DND-41 (cell line): ENCODE measurements around the gene CELF5.

ENCODE experiments used
- EZH2 ChIP-seq: IDR thresholded peaks from 3 replicates; pipeline ENCODE4 v1.6.1; 2012; ENCODE audit warnings: borderline replicate concordance, low read depth, mild to moderate bottlenecking, moderate library complexity, low read length, inconsistent platforms; ENCODE audit not compliant: severe bottlenecking
- TF ChIP-seq, protein P1 (sequence below): IDR thresholded peaks from 2 replicates; pipeline ENCODE4 v1.5.1; 2012; ENCODE audit warnings: borderline replicate concordance, low read length, moderate library complexity, mild to moderate bottlenecking; ENCODE audit not compliant: poor library complexity, severe bottlenecking; ENCODE audit errors: extremely low read depth

DNA sequence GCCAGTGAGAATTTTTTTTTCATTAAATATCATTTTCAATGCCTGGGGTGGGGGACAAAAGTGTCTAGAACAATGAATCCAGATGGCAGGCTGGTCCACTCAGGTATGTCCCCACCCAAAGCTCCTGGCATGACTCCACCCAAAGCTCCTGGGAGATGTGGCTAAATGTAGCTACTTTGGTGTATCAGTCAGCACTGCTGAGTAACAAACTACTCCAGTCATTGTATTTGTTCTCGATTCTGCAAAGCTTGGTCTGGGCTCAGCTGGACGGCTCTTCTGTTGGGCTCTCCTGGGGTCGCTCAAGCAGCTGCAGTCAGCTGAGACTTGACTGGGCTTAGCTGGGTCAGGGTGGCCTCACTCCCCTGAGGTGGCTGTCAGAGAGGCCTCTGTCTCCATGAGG is 48.5 kb downstream of the CELF5 start:
- TF ChIP-seq, protein P1, sequence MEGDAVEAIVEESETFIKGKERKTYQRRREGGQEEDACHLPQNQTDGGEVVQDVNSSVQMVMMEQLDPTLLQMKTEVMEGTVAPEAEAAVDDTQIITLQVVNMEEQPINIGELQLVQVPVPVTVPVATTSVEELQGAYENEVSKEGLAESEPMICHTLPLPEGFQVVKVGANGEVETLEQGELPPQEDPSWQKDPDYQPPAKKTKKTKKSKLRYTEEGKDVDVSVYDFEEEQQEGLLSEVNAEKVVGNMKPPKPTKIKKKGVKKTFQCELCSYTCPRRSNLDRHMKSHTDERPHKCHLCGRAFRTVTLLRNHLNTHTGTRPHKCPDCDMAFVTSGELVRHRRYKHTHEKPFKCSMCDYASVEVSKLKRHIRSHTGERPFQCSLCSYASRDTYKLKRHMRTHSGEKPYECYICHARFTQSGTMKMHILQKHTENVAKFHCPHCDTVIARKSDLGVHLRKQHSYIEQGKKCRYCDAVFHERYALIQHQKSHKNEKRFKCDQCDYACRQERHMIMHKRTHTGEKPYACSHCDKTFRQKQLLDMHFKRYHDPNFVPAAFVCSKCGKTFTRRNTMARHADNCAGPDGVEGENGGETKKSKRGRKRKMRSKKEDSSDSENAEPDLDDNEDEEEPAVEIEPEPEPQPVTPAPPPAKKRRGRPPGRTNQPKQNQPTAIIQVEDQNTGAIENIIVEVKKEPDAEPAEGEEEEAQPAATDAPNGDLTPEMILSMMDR = no peak
- no peak for TF ChIP-seq EZH2
